Measurements from ENCODE around the gene IL23A.

IL23A gene

DNA sequence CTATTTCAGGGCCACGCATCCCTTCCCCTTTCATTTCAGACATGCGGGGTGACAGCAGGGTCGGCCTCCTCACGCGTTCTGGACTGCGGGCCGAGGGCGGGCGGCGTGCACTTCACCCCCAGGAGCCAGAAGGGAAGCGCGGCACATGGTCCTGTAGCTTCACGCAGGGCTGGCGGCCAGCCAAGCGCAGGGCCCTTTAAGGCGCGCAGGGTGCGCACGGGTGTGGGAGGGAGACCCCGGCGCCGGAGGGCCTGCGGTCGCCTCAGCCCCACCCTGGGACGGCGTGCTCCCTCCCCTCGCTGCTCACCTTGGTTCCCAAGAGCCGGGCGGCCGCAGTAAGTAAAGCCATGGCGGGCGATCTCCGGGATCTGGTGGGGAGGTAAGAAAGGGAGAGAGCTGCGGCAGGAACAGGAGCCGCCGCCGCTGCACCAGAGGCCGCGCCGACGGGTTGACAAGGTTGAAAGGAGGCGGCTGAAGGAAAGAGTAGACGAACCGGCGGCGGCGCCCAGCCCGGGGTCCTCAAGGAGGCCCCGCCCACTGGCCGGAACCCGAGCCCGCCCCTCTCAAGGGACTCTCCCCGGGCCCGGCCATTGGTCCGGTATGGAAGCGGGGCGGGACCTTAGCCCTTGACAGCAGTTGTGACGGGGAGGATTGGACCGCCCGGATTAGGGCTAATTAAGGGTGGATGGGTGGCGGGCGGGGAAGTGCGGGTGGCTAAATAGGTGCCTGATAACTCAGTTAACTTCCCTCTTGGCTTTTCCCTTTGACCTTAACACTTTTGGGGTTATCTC lies 38.6 kb upstream of the IL23A start, which contains the start of gene CS:
Gene CS, minus strand, starts transcription at position 478 of the 791 bp plus-strand sequence. Its CDS starts 129 bp downstream, at position 349.
- TF ChIP-seq FOXM1 (IDR thresholded peaks at IDR 0.05; ENCODE audit: borderline replicate concordance, low read depth), result no peak; the same call in 1 of the 2 replicates
- peak; percentile 99 for TF ChIP-seq MAX (IDR thresholded peaks at IDR 0.05)
- peak; percentile 53 for TF ChIP-seq TEAD4 (IDR thresholded peaks at IDR 0.05)
- no peak for TF ChIP-seq RAD21 (IDR thresholded peaks at IDR 0.05; ENCODE audit: low read depth)
- TF ChIP-seq CREB1 (IDR thresholded peaks at IDR 0.05; ENCODE audit: low read depth), result peak; percentile 63; the same call in 1 of the 2 replicates
- peak; percentile 89 for TF ChIP-seq ZBTB7A (IDR thresholded peaks at IDR 0.05; ENCODE audit: low read depth)
- TF ChIP-seq NFIC (IDR thresholded peaks at IDR 0.05), result peak; percentile 100
- peak; percentile 64 for TF ChIP-seq EP300 (IDR thresholded peaks at IDR 0.05; ENCODE audit: borderline replicate concordance)
- TF ChIP-seq TCF12 (IDR thresholded peaks at IDR 0.05; ENCODE audit: low read depth), result peak; percentile 46; the same call in 1 of the 2 replicates
- TF ChIP-seq YY1 (IDR thresholded peaks at IDR 0.05; ENCODE audit: low read depth), result no peak
- peak; percentile 67 for TF ChIP-seq EGR1 (IDR thresholded peaks at IDR 0.05)
- TF ChIP-seq, protein P1, sequence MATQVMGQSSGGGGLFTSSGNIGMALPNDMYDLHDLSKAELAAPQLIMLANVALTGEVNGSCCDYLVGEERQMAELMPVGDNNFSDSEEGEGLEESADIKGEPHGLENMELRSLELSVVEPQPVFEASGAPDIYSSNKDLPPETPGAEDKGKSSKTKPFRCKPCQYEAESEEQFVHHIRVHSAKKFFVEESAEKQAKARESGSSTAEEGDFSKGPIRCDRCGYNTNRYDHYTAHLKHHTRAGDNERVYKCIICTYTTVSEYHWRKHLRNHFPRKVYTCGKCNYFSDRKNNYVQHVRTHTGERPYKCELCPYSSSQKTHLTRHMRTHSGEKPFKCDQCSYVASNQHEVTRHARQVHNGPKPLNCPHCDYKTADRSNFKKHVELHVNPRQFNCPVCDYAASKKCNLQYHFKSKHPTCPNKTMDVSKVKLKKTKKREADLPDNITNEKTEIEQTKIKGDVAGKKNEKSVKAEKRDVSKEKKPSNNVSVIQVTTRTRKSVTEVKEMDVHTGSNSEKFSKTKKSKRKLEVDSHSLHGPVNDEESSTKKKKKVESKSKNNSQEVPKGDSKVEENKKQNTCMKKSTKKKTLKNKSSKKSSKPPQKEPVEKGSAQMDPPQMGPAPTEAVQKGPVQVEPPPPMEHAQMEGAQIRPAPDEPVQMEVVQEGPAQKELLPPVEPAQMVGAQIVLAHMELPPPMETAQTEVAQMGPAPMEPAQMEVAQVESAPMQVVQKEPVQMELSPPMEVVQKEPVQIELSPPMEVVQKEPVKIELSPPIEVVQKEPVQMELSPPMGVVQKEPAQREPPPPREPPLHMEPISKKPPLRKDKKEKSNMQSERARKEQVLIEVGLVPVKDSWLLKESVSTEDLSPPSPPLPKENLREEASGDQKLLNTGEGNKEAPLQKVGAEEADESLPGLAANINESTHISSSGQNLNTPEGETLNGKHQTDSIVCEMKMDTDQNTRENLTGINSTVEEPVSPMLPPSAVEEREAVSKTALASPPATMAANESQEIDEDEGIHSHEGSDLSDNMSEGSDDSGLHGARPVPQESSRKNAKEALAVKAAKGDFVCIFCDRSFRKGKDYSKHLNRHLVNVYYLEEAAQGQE (IDR thresholded peaks at IDR 0.05; ENCODE audit: low read depth), result peak; percentile 28; the same call in 1 of the 2 replicates
- TF ChIP-seq CEBPB (IDR thresholded peaks at IDR 0.05), result no peak; the same call in 1 of the 2 replicates
- TF ChIP-seq TAF1 (IDR thresholded peaks at IDR 0.05; ENCODE audit: low read depth), result peak; percentile 91
- TF ChIP-seq, protein P2, sequence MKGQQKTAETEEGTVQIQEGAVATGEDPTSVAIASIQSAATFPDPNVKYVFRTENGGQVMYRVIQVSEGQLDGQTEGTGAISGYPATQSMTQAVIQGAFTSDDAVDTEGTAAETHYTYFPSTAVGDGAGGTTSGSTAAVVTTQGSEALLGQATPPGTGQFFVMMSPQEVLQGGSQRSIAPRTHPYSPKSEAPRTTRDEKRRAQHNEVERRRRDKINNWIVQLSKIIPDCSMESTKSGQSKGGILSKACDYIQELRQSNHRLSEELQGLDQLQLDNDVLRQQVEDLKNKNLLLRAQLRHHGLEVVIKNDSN (IDR thresholded peaks at IDR 0.05), result peak; percentile 66

DNA sequence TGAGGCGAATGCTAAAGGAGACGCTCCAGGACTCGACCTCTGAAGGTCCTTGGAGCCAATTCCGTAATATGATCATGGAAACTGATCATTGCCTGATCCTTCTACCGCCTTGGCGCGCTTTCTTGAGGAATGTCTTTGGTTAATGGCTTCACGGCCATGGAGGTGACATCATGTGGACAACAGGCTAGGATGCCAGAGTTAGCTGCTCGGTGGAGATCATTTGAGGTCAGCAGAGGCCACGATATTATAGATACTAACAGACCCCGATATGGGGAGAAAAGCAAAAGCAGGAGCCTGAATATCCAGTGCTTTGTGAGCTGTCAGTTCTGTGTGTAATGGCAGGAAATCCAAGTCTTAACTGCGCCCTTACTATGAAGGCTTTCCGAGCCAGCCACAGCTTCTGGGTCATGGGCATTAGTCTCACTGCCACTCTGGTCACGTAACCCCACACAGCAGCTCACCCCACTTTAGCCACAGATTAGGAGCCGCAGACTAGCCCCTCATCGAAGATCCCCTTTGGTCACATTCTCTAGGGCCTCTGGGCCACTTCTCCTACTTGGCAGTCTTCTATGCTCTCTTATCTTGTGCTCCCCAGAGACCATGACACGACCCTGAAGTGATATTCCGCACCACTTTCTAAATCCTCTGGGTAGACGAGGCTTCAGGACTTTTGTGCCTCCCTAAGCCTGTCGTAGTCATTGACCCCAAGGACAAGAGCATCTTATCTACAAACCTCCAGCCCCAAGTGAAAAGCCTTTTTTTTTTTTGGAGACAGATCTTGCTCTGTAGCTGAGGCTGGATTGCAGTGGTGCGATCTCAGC lies 37.8 kb upstream of the IL23A start:
- TF ChIP-seq YY1 (IDR thresholded peaks at IDR 0.05; ENCODE audit: low read depth), result peak; percentile 77
- no peak for TF ChIP-seq EGR1 (IDR thresholded peaks at IDR 0.05)
- TF ChIP-seq TEAD4 (IDR thresholded peaks at IDR 0.05), result peak; percentile 36; the same call in 1 of the 2 replicates

DNA sequence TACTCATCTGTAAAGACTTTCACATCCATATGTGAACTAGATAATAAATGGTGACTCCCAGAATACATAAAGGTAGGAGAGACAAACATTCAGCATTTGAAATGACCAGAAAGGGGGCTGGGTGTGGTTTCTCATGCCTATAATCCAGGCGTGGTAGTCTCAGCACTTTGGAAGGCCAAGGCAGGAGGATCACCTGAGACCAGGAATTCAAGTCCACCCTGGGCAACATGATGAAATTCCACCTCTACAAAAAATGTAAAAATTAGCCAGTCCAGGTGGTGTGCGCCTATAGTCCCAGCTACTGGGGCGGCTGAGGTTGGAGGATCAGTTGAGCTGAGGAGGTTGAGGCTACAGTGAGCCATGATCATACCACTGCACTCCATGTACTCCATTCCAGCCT lies 34.4 kb upstream of the IL23A start:
- TF ChIP-seq TCF12 (IDR thresholded peaks at IDR 0.05; ENCODE audit: low read depth) (no peak), EP300 (IDR thresholded peaks at IDR 0.05; ENCODE audit: borderline replicate concordance) (no peak), YY1 (IDR thresholded peaks at IDR 0.05; ENCODE audit: low read depth) (no peak), MAX (IDR thresholded peaks at IDR 0.05) (no peak), FOXM1 (IDR thresholded peaks at IDR 0.05; ENCODE audit: borderline replicate concordance, low read depth) (no peak), NFIC (IDR thresholded peaks at IDR 0.05) (no peak), CREB1 (IDR thresholded peaks at IDR 0.05; ENCODE audit: low read depth) (no peak), TAF1 (IDR thresholded peaks at IDR 0.05; ENCODE audit: low read depth) (no peak), ZBTB7A (IDR thresholded peaks at IDR 0.05; ENCODE audit: low read depth) (no peak), TEAD4 (IDR thresholded peaks at IDR 0.05) (no peak)
- TF ChIP-seq, protein P1 (IDR thresholded peaks at IDR 0.05; ENCODE audit: low read depth), result no peak
- TF ChIP-seq, protein P2 (IDR thresholded peaks at IDR 0.05), result no peak

DNA sequence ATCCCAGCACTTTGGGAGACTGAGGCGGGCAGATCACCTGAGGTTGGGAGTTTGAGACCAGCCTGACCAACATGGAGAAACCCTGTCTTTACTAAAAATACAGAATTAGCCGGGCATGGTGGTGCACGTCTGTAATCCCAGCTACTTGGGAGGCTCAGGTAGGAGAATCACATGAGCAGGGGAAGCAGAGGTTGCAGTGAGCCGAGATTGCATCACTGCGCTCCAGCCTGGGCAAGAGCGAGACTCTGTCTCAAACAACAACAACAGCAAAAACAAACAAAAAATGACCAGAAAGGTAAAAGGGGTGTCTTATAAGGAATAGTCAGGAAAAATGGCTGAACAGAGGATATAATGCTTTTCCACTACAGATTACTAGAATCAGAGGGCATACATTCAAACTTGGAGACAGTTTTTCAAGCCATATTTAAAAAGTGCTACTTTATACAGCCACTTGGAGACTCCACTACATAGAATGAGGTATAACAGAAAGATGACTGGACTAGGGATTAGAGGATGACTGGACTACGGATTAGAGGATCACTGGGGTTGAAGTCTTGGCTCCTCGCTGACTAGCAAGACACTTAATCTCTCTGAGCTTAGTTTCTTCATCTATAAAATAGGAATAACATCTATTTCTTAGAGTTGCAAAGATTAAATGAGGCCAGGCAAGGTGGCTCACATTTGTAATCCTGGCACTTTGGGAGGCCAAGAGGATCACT lies 33.7 kb upstream of the IL23A start:
- TF ChIP-seq EGR1 (IDR thresholded peaks at IDR 0.05), result no peak
- TF ChIP-seq, protein P1 (IDR thresholded peaks at IDR 0.05; ENCODE audit: low read depth), result no peak
- TF ChIP-seq FOXM1 (IDR thresholded peaks at IDR 0.05; ENCODE audit: borderline replicate concordance, low read depth), result no peak
- TF ChIP-seq TEAD4 (IDR thresholded peaks at IDR 0.05), result no peak
- TF ChIP-seq TCF12 (IDR thresholded peaks at IDR 0.05; ENCODE audit: low read depth), result no peak
- TF ChIP-seq NFIC (IDR thresholded peaks at IDR 0.05), result no peak
- TF ChIP-seq CREB1 (IDR thresholded peaks at IDR 0.05; ENCODE audit: low read depth), result no peak
- no peak for TF ChIP-seq CEBPB (IDR thresholded peaks at IDR 0.05)
- no peak for TF ChIP-seq RAD21 (IDR thresholded peaks at IDR 0.05; ENCODE audit: low read depth)
- TF ChIP-seq YY1 (IDR thresholded peaks at IDR 0.05; ENCODE audit: low read depth), result no peak
- TF ChIP-seq EP300 (IDR thresholded peaks at IDR 0.05; ENCODE audit: borderline replicate concordance), result no peak
- no peak for TF ChIP-seq TAF1 (IDR thresholded peaks at IDR 0.05; ENCODE audit: low read depth)
- TF ChIP-seq, protein P2 (IDR thresholded peaks at IDR 0.05), result no peak
- no peak for TF ChIP-seq MAX (IDR thresholded peaks at IDR 0.05)

Data from Ishikawa (cell line).